Hematopoietic multipotent progenitor cell treated with erythropoietin and hydrocortisone succinate and interleukin-3 and kit ligand, for 8 days (in vitro differentiated cells): ENCODE results near the gene WBP11.

Source experiments
- DNase-seq: peaks from one replicate; pipeline ENCODE4 v3.0.0-alpha.2; 2015

The WBP11 gene

DNA sequence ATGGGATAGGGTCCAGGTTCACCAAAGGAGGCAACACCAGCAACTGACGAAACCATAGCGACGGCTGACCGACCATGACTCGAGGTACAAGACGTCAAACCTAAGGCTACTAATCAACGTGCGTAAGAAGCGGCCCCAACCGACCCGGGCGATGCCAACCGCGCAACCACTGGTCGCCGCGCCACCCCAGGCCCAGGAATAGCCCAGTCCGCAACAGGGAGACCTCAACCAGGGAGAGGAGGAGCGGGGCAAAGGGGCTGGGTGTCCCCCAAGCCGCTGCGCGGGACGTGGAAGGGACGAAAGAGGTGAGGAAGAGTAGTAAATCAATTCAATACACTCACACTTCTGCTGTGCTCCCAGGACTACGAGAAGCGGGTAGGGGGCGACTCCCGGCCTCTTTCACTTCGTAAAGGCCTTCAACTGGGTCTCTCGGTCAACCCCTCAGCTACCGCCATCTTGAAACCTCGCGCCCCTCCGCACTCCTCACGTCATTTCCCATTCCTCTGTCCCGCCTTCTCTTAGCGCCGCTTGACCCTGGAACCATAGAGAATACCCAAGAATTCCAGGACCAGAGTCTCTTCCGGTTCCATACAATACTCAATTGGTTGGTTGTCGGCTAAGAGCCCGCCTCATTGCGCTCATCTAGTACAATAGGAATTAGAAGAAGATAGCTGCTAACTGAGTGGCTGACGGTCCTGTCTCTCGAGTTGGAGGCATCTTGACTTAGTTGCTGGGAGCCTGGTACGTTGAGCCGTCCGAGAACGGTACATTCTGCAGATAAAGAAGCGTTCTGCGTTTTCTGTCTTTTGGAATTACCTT is at the start of gene WBP11, which contains the start of gene C12orf60:
Gene WBP11 (minus strand): TSS at position 468 of the 819 bp plus-strand sequence. CDS start 2,095 bp downstream, outside the sequence.
Gene C12orf60 (plus strand): TSS at position 660 of the 819 bp plus-strand sequence. CDS start 19,266 bp downstream, outside the sequence.
- peak; percentile 100 for DNase-seq

DNA sequence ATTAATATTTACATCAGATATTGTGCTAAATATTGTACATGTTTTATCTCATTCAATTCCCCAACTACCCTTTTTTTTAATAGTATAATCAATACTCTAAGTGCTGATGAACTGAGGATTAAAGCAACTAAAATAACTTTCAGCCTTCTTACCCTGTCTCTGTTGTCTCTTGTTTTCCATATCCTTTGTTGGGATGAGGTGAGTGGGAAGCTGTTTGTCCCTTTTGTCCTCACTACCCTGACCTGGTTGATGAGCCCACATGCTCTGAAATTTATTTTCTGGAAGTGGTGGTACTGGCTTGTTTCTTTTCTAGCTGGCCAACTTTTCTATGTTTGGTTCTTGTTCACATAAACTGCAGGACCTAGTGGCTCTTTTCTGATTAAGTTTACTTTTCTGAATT is 49.6 kb upstream of the WBP11 start:
- no peak for DNase-seq

DNA sequence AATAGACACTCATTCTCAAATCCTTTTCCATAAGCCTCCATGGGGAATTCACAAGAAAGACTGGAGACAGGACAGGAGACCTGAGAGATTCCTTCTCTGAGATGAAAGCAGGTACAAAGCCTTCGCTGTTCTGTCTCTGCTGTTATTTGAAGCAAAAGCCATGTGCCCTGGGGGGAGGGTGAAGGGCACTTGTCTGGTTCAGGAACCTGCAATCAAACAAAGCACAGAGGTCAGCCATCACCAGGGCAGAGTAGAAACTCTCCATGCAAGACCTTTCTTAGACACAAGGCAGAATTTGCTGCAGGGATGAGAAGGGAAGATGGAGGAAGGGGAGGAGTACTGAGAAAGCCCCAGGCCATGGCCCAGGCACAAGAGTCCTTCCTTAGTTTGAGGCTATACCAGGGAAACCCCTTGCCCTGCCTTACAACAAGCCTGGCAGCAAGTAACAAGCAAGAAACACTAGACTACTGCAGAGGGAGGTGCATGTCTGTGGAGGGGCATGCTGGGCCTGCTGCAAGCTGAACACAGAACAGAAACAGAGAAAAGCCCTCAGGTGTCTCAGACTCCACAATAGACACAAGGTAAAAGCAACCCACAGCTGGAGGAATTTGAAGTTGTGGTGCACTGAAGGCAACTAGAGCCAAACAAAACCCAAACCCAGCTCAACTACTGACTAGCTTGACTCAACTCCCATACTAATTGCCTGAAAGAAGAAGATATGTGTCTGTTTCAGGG is 47.8 kb upstream of the WBP11 start:
- no peak for DNase-seq

DNA sequence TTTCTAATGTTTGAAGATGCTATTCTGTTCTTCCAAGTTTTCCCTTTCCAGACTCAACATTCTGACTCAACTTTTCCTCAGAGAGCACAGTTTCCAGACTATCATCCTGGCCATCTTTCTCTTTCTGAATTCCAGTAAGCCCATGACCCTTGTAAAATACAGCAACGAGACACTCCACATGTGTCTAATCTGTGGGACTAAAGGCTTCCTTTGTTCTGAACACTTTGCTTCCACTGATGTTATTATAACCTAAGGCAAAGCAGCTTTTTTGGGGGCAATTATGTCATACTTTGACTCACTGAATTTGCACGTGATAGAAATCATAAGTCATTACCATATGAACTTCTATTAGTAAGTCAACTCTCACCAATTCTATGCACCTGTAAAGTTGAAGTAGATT is 46.4 kb upstream of the WBP11 start:
- no peak for DNase-seq

DNA sequence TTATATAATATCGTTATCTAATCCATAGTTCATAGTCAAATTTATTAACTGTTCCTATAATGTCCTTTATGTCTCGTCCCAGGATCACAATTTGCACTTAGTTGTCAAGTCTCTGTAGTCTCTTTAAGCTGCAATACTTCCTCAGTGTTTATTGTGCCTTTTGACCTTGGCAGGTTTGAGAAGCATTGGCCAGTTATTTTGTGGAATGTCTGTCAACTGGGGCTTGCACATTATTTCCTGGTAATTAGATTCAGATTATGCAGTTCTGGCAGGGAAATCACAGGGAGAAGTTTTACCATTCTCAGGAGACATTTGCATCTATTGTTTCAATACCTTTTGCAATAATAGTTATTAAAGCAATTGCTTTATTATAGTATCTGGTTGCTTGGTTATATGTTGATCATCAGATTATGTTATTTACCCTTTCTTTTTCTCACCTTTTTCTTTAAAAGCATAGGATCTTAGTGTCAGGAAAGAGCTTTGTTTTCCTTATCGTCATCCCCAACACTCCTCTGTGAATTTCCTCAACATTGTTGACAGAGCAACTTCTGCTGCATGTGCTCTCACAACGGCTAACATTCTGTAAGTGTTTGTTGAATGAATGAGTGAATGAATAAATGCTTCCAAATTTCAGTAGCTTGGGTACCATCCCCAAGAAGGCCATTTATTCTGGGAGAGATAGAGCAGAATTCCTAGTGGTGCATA is 43.8 kb upstream of the WBP11 start:
- no peak for DNase-seq

DNA sequence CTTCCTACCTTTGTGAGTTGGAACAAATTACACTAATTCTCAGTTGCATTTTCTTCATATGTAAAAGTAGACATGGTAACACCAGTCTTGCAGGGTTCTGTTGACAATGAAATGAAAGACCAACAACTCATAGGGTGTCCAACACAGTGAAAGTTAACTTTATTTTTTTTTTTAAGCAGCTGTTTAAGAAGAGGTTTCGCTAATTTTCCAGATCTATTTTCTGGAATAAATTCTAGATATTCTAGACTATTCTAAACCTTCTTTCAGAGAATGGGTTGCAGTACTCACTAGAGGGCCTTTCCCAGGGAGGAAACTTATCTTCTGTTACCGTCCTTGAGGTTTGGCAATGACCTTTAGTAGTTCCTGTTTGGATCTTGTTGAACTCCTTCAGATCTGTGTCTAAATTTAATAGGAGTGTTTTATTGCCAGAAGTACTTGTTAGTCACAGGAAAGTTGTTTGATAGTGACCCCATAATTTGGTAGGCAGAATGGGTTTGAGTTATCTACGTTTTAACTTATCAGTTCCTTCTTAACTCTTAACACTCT is 42.8 kb upstream of the WBP11 start:
- peak; percentile 60 for DNase-seq

DNA sequence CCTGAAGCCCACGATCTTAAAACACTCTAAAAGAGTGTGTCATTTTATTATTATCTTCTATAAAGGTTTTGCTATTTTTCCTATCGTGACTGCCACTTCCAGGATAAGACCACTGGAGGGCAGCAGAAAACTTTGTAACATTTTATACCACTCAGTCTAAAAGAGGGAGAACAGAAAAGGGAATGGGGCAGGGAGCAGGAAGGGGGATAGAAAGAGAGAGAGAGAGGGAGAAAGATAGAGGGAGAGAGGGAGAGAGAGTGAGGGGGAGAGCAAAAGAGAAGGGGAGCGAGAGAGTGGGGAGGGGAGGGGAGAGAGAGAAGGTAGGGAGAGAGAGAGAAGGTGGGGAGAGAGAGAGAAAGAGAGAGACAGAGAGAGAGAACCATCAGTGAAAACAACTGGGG is 42.1 kb upstream of the WBP11 start:
- DNase-seq, result peak; percentile 88

DNA sequence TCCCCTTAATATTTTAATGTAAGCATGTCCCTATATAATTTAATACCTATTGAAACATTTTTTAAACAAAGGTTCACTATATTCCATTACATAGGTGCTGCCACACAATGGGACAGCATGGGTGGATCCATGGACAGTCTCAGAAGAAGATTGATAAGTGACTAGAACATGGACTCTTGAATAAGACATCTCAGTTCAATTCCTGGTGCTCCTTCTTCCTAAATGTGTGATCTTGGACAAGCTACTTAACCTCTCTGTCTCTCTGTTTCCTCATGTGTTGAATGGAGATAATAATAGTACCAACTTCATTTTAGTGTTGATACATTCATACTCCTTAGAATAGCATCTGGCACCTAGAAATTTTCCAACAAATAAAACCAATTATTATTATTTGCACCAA is 41.1 kb upstream of the WBP11 start:
- DNase-seq, result peak; percentile 41

DNA sequence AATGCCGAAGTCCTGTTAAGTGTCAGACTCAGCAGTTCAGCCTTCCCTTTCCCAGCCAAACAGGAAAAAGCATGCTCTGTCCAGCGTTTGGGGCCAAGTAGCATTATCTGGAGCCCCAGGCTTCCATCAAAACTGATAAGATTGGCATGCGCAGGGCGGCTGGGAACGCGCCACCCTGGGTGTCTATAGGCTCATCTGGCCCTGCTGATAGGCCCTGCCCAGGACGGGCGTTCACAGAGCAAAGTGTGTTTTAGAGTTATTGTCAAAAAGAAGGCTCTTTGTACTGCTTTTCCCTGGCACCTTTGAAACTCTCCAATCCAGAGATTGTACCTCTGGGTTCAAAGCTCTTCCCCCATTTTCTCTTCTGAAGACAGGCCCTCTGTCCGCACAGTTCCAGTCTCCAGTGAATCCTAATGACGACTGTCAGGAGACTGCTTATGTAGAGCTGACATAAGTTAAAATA is 40.2 kb upstream of the WBP11 start, which contains the start of gene ART4:
Gene ART4 (minus strand): TSS at position 102 of the 463 bp plus-strand sequence. CDS start 413 bp downstream, outside the sequence.
- DNase-seq, result peak; percentile 97

DNA sequence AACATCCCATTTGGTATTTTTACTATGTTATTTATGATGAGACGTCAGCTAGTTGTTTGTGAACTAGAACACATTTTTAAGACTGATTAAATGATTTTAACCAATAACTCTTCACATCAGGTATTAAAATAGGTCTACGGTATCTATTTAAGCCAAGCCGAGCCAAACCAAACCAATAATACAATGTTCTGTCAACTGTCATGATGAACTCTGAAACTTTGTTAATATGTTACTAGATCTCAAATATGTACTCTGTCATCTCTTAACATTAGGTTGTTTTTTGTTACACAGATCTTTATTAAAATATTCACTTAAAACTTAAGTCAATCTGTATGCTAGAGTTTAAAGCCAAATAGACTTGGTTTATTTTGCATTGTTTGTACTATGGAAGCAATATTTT is 39.0 kb upstream of the WBP11 start:
- no peak for DNase-seq

DNA sequence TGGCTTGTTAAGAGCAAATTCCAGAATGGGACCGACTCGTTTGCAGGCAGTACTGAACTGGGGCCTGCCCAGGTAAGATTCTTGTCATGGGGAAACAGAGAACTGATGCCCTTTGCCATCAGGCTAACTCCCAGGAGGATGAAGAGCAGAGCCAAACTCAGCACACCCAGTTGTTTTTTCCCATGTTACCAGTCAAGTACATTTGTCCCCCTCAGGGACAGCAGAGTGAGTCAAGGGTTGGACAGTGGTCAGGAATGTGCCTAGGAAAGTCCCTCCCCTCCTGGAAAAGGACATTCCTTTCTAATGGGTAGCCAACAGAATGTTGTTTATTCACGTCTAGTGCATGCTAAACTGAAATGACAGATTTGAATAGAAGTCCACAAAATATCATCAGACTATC is 38.5 kb upstream of the WBP11 start:
- no peak for DNase-seq

DNA sequence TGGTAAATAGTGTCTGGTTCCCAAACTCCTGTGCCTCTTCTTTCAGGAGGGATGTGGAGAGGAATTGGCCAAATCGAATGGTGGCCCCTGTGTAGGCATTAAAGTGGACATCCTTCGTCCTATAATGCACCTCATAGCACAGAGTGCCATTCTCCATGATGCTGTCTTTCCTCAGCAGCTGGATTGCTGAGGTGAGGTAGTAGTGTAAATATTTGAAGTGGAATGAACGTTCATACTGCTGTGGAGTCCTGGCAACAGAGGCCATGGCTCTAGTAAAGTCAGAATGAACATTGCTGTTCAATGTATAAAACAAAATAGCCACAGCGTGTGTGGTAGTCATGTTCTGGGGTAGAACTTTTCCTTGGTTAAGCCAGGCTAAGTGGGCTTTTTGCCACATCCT is 37.3 kb upstream of the WBP11 start:
- no peak for DNase-seq

DNA sequence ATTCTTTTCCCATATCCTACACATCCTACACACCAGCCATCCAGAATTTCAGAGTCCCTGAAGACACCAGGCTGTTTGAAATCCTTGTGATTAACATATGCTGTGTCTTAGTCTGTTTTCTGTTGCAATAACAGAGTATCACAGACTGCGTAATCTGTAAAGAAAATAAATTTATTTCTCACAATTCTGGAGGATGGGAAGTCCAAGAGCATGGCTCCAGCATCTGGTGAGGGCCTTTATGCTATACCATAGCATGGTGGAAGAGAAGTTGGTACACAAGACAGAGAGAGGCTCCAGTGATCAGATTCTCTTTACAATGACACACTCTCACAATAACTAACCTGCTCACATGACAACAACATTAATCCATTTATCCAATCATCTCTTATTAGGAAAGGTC is 36.0 kb upstream of the WBP11 start:
- DNase-seq, result no peak

DNA sequence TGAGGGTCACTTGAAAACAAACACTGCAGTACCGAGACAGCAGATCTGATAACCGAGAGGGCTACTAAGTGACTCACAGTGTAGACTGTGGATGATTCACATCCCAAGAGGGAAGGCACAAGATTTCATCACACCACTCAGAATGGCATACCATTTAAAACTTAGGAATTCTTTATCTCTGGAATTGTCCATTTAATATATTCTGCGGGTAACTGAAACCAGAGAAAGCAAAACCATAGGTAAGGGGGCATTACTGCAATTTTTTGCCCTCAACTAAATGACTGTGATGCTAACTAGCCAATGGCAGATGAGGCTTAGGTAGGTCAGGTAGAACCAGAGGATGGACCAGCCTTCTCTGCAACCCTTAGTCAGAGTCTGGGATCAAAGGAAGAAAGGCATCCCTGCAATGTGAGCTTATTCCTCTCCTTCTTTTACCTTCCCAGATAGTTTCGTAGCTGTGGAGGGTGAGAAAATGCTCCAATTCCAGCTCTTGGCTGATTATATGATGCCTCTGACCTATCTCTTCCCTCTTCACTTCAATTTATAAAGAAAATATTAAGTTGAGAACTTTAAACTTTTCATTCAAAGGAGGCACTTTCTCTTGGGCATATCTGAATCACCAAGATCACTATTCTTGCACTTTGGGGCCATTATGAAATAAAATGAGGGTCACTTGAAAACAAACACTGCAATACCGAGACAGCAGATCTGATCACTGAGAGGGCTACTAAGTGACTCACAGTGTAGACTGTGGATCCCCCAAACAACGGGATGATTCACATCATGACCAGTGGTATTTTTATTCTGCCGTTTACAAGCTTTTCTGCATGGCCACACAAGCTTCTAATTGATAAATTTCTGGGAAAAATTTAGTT is 33.3 kb upstream of the WBP11 start:
- DNase-seq, result peak; percentile 23

DNA sequence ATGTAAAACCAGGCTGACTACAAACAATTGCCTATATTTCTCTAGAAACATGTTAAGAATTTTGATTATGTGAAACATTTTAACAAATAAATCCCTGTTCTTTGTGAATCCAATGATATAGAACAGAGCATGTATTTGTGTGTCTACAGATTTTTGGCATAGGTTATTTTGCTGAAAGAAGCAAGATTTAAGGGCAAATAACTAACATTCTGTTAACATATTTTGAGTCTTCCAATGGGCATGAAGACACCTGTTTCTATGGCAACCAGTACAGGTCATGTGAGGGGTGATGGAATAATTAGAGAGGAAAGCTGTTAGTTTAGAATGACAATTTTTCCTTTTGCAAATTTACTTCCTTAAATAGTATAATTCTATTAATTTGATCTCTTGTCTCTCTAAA is 31.2 kb upstream of the WBP11 start:
- no peak for DNase-seq

DNA sequence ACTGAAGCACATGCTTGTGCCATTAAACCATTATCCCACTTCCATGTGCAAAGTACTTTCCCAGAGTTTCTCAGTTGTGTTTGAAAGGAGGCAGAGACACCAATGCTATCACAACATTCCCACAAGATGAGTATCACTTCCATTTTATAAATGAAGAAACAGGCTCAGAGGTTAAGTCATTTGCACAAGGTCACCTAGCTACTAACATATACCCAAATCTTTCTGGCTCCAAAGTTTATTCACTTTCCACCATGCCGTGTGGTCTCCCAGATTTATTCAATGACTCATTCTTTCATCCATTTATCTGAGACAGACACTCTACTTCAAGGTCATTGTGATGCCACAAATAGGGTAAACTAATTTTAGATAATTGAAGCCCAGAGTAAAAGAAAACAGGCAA is 30.7 kb upstream of the WBP11 start:
- peak; percentile 45 for DNase-seq

DNA sequence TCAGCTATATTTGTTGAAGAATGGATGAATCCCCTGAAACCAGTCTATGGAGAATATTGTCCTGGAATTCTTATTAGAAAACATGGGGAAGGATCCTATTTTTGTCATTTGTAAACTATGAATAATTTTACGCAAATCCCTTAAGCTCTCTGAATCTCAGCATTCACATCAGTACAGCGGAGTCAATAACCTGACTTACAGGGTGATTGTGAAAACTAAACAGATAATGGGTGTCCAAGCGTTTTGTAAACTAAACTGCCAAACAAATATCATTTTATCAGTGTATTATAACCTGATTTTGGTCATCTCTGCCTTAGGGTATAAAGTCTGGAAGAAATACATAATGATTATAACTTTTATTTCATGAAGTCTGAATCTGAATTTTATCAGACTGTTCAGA is 30.1 kb upstream of the WBP11 start:
- DNase-seq, result no peak

DNA sequence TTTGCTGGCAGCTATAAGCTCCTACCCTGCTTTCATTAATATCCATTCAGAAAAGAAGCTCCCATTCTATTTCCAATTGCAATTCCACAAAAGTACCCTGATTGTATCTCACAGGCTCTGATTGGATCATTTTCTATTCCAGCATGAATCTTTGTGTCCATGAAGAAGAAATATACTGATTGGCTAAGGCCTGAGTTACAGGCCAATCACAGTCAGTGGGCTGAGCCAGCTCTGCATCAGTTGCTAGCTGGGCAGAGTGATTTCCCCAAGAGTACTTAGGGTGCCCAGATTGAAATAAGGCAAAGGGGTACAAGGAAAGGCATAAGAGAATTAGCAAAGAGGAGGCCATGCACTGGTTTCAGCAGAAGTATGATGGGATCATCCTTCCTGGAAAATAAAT is 25.6 kb upstream of the WBP11 start:
- DNase-seq, result no peak

DNA sequence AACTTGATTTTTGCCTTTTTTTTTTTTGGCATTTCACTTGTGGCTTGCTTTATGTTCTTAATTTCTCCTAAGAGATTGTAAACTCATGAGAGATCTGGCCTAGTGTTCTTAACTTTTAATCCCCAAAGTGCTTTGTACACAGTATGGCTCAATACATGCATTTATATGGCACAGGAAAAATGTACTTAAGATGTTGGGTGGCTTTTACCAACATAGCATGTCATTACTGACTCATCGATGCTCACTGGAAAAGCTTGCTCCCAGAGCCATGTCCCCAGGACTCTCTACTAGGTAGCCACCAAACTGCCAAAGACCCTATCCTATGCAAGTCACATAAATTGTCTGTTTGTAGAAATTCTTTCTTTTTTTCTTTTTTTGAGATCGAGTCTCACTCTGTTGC is 23.8 kb upstream of the WBP11 start:
- DNase-seq, result no peak

DNA sequence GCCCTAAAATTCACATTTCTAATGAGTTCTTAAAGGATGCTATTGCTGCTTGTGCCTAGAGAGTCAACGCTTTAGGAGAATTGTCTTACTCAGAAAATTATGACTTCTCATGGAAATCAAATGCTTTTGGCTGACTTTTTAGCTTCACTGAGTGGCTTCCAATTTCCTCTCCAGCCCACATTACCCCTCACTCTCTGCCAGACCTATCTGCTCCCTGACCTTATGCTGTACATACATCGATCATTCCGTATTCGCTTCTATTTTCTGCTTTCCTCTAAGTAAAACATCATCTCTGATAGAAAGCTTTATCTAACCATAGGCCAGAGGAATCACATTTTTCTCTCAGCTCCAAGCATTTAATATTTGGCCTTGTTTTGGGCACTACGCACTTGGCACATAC is 23.2 kb upstream of the WBP11 start:
- DNase-seq, result no peak

DNA sequence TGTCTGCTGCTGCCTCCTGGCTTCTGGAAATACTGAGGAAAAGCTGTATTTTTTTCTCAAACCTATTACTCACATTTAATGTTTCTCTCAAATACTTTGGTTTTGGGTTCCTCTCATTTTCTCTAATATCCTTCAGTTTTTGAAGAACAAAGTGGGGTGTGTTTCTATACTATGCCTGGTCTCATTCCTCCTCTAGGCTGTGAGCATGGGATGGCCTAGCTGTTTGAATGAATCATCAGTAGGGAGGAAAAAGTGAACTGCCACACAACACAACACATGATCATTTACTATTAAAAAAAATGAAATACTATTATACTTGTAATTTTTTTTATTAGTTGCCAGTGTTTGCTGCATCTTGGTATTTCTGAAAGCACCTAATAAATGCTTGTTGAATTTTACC is 22.0 kb upstream of the WBP11 start:
- no peak for DNase-seq
